ENCODE data around the gene CEBPG.

The CEBPG gene

GRCh38 chr19:33422369-33423180 is 49.1 kb downstream of the CEBPG start:
- DNase-seq (ENCODE audit: low spot score), result no peak

- DNase-seq (ENCODE audit: low spot score), result no peak
Observed at GRCh38 chr19:33424181-33424580, 50.7 kb downstream of the CEBPG start.

GRCh38 chr19:33426621-33427361 is 53.3 kb downstream of the CEBPG start:
- DNase-seq (ENCODE audit: low spot score), result no peak

GRCh38 chr19:33427801-33428626 is 54.5 kb downstream of the CEBPG start:
- DNase-seq (ENCODE audit: low spot score), result no peak

GRCh38 chr19:33428627-33429125 is 55.2 kb downstream of the CEBPG start:
- DNase-seq (ENCODE audit: low spot score), result no peak

GRCh38 chr19:33429891-33430673 is 56.6 kb downstream of the CEBPG start:
- DNase-seq (ENCODE audit: low spot score), result no peak

GRCh38 chr19:33430674-33431277 is 57.3 kb downstream of the CEBPG start:
- DNase-seq (ENCODE audit: low spot score), result peak; percentile 51

- no peak for DNase-seq (ENCODE audit: low spot score)
Observed at GRCh38 chr19:33432015-33432414, 58.5 kb downstream of the CEBPG start.
